T47D (cell line): ENCODE results near the gene ALOX5AP.
A peak's percentile ranks its signal among the peaks of the same experiment; 100 is the strongest.

Experiments
- DNase-seq, 2 experiments: peaks; one replicate each; pipeline versions ENCODE4 v3.0.0 to v3.0.0-alpha.2; 2011 to 2012; ENCODE audit warnings: low read depth in 1 of 2, low spot score in 1 of 2
- JUND ChIP-seq: IDR thresholded peaks from 2 replicates; pipeline ENCODE4 v1.6.1; 2012; ENCODE audit warnings: low read depth
- in situ Hi-C: cut with HindIII; loops from 2 replicates; pipeline ENCODE4 v1.10.0; 2016; ENCODE audit warnings: low sequenced_read_pairs, low pct_unique_long_range_greater_than_20kb

The ALOX5AP gene

DNA sequence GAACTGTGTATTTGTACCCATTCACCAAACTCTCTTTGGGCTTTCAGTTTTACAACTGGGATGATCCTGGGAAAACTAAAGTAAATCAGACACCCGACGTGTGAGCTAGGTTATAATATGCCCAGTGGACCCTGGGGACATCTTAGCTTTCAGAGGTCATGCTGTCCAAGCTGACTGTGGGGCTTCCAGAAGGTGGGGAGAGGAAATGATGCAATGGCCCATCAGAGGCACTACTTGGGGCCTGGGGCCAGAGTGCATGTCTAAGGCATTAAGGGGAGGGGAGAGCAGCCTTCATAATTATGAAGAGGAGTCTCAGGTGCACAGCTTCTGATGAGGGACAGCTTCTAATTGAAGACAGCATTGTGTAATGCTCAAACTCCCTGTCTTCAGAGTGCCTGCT lies 30.9 kb downstream of the ALOX5AP start:
- no peak for DNase-seq
- TF ChIP-seq JUND: no peak
- in situ Hi-C loops: no loop called here

DNA sequence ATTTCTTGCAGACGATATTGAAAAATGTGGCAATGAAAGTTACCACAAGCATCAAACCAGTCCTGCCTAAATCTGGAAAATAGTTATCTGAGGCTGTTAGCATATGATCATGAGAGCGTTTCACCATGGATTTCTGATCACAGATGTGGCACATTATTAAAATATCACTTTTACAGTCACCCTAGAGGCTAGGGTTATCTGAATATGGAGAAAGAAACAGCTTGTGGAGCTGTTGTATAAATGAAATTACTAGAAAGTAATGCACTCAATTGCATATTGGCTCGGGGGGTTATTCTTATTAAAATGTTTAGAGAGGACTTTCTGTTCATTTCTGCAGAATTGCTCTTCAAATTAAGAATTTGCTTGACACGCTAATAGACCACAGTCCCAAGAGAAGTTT lies 35.6 kb downstream of the ALOX5AP start:
- no peak for TF ChIP-seq JUND
- in situ Hi-C loops: no loop called here
- DNase-seq: no peak

- DNase-seq: no peak
- TF ChIP-seq JUND: no peak
- in situ Hi-C loops: no loop called here
Observed at GRCh38 chr13:30773561-30773960, 38.2 kb downstream of the ALOX5AP start.

DNA sequence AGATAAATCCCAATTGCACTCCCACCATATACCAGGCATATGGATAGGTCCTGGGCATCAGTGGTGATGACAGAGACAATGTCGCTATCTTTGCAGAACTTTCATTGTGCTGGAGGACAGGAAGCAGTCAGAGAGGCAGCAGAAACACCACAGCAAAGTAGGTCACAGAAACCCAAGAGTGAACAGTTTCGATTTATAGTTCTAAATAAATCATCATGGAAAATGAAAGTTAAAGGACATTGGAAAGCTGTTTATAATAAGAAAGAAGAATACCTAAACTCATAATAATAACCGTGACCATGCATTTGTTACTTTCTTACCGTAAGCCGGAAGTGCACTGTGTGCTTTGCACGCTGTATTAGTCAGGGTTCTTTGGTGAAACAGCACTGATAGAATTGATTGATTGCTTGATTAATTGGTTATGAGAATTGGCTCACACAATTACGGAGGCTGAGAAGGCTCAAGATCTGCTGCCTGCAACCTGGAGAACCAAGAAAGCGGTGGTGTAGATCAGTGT lies 38.9 kb downstream of the ALOX5AP start:
- no peak for TF ChIP-seq JUND
- DNase-seq: no peak
- in situ Hi-C loops: no loop called here

DNA sequence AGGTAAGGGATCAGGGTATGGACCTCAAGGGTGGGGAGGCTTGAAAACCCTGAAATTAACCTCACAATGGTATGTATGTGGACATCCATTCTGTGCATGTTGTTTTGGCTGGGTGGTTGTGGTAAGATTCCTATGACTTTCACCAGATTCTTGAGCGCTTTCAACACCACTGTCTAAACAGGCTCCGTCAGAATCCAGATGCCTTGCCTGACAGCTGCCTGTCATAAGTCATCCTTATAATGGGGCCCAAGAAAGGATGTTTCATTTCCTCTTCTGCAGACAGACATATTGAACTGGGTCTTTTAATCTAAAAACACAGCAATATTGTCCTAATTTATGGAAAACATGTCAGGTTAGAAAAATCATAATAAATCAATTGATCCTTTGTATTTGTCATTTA lies 41.3 kb downstream of the ALOX5AP start:
- TF ChIP-seq JUND: no peak
- in situ Hi-C loops: no loop called here
- no peak for DNase-seq

GRCh38 chr13:30779016-30779415 lies 43.7 kb downstream of the ALOX5AP start:
- TF ChIP-seq JUND: no peak
- DNase-seq: peak in 1 of 2 experiments; percentile 16
- in situ Hi-C loops: no loop called here

DNA sequence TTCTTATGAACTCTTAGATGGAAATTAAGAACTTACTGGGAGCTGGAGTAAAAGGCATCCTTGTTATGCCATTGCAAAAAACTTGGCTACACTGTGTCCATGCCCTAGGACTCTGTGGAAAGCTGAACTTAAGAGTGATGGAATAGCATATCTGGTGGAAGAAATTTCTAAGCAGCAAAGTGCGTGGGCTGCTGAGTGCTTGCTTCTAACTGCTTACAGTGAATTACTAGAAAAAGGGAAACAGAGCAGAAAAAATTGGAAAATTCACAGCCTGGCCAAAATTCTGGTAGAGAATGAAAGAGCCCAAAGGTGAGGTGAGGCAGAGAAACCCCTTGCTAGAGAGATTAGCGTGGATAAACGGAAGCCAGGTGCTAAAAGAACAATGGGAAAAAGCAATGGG lies 44.3 kb downstream of the ALOX5AP start:
- TF ChIP-seq JUND: no peak
- no peak for DNase-seq
- in situ Hi-C loops: no loop called here

- TF ChIP-seq JUND: no peak
- in situ Hi-C loops: no loop called here
Observed at GRCh38 chr13:30780338-30780981, 45.1 kb downstream of the ALOX5AP start.

GRCh38 chr13:30785191-30785850 lies 50.0 kb downstream of the ALOX5AP start:
- no peak for TF ChIP-seq JUND
- no peak for DNase-seq
- in situ Hi-C loops: no loop called here

More at GRCh38 chr13:30780338-30780981, 45.1 kb downstream of the ALOX5AP start:
- no peak for DNase-seq

DNA sequence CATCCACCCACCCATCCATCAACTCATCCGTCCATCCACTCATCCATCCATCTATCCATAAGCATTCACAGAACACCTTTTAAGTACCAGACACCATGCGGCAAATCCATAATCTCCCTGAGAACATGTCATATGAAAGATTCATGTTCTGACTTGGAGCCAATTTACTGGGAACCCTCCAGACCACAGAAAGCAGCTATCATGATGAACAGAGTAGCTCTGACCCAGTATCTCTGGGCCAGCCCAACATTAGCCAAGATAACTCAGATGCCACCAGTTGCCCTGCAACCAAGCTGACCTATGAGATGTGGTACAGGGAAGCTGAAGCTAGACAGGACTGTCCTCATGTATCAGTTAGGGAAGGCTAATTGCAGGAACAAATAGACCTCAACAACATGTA lies 51.3 kb downstream of the ALOX5AP start:
- no peak for TF ChIP-seq JUND
- DNase-seq: no peak
- in situ Hi-C loops: no loop called here

DNA sequence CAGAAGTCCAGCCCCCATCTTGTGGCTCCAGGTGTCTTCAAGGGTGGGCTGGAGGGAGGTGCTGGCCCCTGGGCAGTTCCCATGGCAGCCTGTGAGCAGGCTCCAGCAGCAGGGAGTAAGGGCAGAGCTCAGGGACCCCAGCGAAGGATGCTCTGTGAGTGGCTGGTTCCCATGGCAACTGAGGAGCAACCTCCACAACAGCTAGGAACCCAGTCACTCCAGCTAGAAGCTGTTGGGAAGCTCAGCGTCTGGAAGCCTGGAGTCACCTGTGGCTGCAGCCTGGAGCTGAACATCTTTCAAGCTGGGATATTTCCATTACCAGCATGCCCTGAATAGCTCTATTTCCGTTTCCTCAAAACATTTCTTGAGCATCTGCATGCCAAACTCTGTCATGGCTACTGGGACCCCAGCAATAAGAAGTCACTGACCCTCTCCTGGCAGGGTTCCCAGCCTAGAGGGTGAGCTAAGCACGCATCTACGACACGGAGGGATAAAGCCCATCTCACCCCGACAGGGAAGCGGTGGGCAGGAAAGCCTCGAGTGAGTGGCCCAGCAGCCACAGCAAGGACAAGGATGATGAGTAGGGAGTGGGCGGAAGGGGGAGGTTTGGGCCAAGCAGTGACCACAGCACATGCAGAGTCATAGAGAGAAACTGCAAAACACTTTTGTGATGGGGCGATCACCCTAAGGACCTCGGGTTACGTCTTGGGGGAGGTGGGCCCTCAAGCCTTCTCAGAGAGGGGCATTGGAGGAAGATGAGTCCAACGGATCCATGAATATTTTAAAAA lies 52.6 kb downstream of the ALOX5AP start:
- in situ Hi-C loops: no loop called here
- no peak for DNase-seq
- TF ChIP-seq JUND: no peak

DNA sequence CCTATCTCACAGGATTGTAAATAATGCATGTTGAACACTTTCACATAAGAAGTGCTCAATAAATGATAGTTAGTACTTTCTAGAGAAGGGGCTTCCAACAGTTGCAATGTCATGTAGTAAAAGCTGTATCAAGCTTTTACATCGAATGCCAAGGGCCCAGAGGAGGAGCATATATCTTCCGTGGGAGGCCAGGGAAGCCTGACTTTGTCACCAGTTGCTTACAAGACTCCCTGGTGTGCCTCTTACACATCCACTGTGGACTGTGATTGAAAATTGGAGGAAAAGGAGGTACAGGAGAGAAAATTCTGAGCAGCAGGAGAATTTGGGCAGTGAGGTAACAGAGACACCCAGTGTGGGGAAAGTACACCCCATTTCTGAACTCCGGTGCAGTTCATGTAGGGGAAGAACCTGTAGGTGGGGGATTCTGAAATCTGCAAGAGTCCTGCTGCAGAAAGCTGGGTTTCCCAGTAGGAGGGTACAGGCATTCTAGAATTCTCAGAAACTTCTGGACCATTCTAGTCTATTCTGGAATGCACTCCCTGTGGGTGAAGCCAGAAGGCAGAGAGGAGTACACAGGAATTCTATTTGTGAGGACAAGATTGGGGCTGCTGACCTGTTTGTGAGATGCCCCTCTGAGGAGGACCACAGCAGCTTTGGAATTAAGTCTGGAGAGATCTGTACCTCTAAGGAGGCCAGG lies 54.0 kb downstream of the ALOX5AP start:
- no peak for TF ChIP-seq JUND
- in situ Hi-C loops: no loop called here
- DNase-seq: no peak

DNA sequence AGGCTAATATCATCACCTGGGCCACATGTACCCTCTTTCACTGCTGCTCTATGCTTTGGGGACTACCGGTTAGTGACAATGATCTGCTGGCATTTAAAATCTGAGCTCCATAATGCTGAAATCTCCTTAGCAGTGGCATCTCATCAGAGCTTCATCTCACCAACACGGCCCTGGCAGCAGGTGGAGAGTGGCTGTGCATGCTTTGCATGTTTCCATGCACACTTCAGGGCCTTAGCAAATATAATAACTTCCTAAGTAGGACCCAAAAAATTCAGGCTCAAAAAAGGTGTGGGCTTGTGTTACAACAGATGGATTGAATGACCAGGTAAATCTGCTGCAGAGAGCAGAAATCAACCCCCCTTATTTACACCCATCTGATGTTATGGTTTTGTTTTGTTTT lies 55.2 kb downstream of the ALOX5AP start:
- no peak for TF ChIP-seq JUND
- in situ Hi-C loops: no loop called here
- DNase-seq: no peak
